HG03571 (cell line): ENCODE measurements around the gene RAPGEF1.
"Not testable (repeated sequence)": the region's sequence is repeated elsewhere in the genome, so short reads cannot be mapped to it uniquely, and the experiment has no call there.

Source experiments
- ATAC-seq: cut with Tn5 transposase; IDR thresholded peaks from one replicate; pipeline ENCODE4 v1.9.1; 2021; ENCODE audit not compliant: unreplicated experiment

Gene RAPGEF1

DNA sequence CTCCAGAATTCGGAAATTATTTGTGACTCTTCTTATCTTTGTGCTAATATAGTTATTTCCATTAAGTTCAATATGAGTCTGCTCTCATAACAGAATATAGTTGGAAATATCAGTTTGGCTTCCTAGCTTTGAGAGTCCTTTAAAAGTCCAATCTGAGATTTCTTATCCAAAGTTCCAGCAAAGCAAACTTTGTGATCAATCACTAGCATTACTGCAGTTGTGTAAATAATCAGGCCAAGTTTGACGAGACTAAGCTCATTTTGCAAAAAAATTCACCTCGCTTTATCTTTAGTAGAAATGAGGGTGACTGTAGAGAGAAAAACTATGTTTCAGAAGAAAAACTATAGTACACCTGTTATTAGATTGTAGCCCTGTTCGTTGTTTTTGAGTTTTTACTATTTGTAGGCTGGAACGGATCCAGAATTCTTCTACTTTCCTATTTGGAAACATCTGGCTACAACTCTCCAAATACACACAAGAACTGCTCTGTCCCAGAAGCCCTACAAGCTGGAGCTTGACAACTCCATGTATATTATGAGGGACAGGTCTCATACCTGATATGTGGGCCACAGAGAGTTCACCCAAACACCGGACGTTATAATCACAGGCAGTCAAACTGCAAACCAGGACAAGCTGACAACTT is 47.8 kb downstream of the RAPGEF1 start:
- ATAC-seq, result no peak

GRCh38 chr9:131690941-131691573 is 48.8 kb downstream of the RAPGEF1 start:
- no peak for ATAC-seq

DNA sequence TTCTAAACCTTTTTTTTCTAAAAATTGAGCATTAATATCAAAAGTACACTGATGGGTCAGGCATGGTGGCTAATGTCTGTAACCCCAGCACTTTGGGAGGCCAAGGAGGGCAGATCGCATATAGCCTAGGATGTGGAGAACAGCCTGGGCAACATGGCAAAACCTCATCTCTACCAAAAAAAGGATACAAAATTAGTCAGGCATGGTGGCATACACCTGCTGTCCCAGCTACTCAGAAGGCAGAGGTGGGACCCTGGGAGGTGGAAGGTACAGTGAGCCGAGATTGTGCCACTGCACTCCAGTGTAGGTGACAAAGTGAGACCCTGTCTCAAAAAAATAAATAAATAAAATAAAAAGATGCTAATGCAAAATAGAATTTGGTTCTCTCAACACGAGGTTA is 49.4 kb downstream of the RAPGEF1 start:
- no peak for ATAC-seq

DNA sequence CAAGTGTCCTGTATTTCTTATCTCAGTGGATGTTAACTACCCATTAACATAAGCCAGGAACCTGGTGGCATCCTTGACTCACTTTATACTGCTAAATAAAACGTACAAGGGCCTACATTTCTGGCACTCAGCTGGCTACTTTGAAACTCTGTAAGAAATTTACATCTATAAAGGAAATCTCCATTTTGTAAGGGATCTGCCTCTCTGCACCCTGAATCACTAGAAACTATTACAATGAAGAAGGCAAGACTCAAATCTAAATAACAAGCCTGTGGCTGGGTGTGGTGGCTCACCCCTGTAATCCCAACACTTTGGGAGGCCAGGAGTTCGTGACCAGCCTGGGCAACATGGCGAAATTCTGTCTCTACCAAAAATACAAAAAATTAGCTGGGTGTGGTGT is 51.5 kb downstream of the RAPGEF1 start:
- ATAC-seq, result no peak

- no peak for ATAC-seq
Observed at GRCh38 chr9:131685753-131686706, 53.8 kb downstream of the RAPGEF1 start.

GRCh38 chr9:131683094-131683493 is 56.8 kb downstream of the RAPGEF1 start:
- not testable (repeated sequence) for ATAC-seq

DNA sequence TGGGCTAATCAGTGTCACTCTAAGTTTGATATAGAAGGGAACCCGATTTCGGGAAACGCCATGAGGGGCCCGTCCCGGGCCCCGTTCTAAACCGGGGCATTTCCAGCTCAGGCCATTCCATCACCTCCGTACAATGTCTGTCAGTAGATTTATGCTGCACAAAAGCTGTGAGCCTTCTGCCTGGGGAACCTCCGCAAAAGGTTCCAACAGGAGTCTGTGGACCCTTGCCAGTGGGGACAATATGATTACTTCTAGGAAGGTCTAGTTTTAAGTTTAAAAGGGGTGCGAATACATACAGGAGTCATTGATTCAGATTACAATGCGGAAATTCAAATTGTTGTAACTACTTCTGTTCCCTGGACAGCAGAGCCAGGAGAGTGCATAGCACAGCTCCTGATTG is 57.6 kb downstream of the RAPGEF1 start:
- ATAC-seq, result no peak

GRCh38 chr9:131681826-131682225 is 58.0 kb downstream of the RAPGEF1 start:
- not testable (repeated sequence) for ATAC-seq

- not testable (repeated sequence) for ATAC-seq
Observed at GRCh38 chr9:131681108-131681507, 58.8 kb downstream of the RAPGEF1 start.

GRCh38 chr9:131679261-131680020 is 60.4 kb downstream of the RAPGEF1 start:
- no peak for ATAC-seq

- peak; percentile 73 for ATAC-seq
Observed at GRCh38 chr9:131678499-131679111, 61.3 kb downstream of the RAPGEF1 start.

DNA sequence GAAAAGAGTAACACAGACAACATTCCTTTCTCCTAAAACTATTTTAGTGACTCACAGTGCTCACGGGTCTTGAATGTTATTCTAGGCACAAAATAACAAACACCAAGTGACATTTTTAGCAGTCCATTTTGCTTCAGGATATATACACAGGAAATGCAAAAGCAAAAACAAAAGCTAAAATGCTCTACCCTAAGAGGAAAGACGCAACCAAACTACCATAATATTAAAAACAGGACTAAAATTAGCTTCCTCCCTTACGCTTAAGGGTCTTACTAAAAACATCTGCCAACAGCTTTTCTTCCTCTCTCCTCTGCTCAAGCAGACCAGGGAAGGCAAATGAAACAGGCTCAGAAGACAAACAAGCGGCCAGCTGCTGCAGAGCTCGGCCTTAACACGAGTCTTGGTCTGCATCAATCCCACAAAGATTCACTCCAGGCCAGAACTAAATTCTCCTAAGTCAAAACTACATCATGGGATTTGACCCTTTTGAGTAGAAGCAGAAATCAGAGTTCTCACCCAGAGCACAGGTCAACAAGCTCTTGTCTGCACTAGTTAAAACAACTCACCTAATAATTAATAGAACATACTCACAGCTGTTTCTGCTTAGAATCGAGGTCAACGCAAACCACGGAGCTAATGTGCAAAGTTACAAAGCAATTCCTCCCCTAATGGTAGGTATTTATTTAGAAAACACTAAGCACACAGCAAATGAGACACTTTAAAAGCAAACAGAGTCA is 62.3 kb downstream of the RAPGEF1 start:
- ATAC-seq, result no peak

DNA sequence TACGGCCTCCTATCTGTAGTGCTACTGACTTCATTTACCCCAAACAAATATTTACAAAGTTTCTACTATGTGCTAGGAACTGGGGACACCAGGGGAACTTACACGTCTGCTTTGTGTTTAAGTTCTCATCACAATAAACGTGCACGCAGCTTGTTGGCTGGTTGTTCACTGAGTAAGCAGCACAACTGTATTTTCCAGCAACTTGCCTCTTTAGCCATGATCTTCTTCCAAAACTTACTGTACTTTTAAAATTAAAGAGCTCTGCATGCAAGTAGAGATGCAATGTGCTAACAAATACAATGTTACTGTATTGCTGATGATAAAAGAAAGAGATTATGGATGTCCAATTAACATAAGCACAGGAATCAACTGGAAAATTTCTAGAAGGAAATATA is 62.8 kb downstream of the RAPGEF1 start:
- ATAC-seq, result no peak

DNA sequence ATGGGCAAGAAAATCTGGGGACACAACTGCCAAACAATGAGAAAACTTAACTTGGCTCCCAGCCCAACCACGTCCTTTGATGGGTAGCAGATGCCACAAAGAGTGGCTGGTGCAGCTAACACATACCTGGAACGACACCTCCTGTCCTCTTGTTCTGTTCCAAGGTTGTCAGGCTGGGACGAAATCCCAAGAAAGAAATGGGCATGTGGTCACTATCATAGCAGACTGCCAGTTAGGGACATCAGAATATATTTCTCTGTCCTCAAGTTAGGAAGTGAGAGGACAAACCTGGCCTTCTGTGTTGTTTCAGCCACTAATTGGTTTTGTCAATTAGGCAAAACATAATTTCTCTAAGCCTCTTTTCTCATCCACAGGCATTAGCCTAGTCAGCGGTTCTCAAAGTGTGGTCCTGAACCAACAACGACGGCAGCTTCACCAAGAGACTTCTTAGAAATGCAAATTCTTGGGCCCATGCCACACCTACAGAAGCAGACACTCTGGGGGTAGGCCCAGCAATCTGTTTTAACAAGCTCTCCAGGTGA is 63.4 kb downstream of the RAPGEF1 start:
- ATAC-seq, result no peak

- ATAC-seq, result no peak
Observed at GRCh38 chr9:131675437-131676022, 64.3 kb downstream of the RAPGEF1 start.

DNA sequence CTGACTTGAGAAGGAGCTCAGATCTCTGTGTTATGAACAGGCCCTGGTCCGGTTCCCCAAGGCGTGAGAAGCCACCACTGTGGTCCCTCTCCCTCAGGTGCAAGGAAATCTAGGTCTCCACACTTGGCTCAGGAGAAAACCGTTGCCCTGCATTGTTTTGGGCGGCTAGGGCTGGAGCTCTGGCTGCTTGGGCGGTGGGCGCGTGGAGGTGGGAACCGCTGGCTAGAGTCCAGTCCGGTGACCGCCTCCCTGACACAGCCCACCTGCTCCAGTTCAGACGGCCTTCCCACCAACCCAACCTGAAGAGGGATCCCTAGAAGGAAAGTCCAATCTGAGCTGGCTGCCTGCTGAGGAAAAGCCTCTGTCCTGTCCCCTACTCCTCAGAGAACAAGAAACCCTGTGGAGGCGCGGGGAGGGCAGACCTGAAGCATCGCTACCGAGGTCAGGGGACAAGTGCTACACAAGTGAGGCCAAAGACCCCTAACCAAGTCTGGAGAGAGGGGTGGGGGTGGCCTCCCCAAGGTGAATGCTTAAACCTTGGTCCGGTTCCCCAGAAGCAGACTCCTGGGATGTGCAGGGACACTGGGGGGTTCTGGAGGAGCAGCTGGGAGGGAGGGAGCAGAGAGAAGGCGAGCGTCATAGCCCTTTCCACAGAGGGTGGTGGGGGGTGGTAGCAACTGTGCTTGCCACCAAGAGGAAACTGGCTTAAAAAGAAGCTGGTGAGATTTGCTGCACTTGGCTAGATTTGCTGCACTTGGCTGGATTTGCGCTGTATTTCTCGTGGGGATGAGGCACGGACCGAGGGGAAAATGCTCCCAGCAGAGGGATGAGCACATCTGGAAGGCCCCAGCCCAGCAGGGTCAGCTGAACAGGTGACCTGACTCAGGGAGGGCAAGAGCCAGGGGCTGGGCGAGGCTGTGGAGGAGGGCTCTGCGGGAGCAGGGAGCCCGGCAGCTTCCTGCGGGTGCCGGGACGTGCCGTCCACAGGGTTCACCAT is 65.2 kb downstream of the RAPGEF1 start:
- no peak for ATAC-seq

DNA sequence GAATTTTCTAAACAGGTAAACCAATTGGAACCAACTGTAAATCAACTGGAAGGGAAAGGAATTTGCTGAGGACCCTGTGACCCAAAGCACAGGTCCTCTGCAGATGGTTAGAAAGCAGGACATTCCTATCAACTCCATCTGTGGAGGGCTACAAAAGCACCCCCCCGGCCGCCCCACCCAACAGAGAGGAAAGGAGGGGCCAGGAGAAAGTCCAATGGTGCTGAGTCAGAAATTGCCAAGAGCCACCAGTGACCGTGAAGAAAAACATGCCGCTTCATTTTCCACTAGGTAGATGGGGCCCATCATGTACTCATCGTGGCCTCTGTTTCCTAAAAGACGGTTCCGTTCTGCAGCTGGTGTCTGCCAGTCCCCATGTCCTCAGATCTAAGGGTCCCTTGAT is 66.3 kb downstream of the RAPGEF1 start:
- no peak for ATAC-seq

- no peak for ATAC-seq
Observed at GRCh38 chr9:131673068-131673467, 66.8 kb downstream of the RAPGEF1 start.
